LNCaP clone FGC (cell line): ENCODE measurements around the gene BLACAT1.

ENCODE experiments used
- DNase-seq: peaks from one replicate; pipeline ENCODE4 v3.0.0-alpha.2; 2011; ENCODE audit warnings: low read depth
- H3K4me3 ChIP-seq: 2 replicates; pipeline ENCODE4 v1.5.1; 2011; ENCODE audit warnings: mild to moderate bottlenecking, low read depth, low read length, control low read depth
- TF ChIP-seq, protein P1 (sequence below): IDR thresholded peaks from 2 replicates; pipeline ENCODE4 v1.5.1; 2012; ENCODE audit warnings: mild to moderate bottlenecking; ENCODE audit not compliant: control insufficient read depth, insufficient read depth; ENCODE audit errors: extremely low read depth

Gene BLACAT1

DNA sequence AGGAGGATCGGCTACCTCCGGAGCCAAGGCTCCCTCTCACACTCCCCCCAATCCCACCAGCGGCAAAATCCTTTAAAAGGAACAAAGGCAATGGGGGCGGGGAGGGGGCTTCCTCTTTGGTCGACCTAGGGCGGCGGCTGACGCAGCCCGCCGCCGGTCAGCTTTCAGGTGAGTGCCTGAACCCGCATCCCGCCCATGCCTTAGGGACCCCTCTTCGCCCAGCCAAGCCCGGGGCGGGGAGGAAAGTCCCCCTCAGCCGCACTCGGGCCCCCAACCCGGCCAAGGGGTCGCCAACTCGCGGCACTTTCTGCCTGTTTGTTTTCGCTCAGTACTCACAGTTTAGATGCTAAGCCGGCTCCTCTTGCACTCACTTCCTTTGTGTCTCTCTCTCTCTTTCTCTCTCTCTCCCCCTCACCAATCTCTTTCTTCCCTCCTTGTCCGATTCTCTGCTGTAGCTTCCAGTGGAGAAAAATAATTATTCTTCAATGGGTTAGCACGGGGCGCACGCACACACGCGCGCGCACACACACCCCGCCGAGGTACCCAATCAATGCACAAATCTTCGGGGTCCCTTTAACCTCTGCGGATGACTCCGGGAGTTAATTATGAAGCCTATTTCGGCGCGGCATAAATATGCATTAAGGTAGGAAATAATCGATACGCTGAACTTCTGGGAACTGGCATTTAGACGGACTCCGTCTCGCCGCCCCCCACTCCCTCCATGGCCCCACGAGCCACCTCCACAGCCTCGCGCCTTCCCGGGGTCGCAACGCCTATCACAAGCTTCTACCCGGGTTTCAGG, at the start of gene BLACAT1:
Gene BLACAT1 (minus strand): TSS at position 465 of the 802 bp plus-strand sequence.
- TF ChIP-seq, protein P1, sequence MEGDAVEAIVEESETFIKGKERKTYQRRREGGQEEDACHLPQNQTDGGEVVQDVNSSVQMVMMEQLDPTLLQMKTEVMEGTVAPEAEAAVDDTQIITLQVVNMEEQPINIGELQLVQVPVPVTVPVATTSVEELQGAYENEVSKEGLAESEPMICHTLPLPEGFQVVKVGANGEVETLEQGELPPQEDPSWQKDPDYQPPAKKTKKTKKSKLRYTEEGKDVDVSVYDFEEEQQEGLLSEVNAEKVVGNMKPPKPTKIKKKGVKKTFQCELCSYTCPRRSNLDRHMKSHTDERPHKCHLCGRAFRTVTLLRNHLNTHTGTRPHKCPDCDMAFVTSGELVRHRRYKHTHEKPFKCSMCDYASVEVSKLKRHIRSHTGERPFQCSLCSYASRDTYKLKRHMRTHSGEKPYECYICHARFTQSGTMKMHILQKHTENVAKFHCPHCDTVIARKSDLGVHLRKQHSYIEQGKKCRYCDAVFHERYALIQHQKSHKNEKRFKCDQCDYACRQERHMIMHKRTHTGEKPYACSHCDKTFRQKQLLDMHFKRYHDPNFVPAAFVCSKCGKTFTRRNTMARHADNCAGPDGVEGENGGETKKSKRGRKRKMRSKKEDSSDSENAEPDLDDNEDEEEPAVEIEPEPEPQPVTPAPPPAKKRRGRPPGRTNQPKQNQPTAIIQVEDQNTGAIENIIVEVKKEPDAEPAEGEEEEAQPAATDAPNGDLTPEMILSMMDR, result no peak
- no peak for DNase-seq
- no peak within 1 kb of the TSS for H3K4me3 ChIP-seq

DNA sequence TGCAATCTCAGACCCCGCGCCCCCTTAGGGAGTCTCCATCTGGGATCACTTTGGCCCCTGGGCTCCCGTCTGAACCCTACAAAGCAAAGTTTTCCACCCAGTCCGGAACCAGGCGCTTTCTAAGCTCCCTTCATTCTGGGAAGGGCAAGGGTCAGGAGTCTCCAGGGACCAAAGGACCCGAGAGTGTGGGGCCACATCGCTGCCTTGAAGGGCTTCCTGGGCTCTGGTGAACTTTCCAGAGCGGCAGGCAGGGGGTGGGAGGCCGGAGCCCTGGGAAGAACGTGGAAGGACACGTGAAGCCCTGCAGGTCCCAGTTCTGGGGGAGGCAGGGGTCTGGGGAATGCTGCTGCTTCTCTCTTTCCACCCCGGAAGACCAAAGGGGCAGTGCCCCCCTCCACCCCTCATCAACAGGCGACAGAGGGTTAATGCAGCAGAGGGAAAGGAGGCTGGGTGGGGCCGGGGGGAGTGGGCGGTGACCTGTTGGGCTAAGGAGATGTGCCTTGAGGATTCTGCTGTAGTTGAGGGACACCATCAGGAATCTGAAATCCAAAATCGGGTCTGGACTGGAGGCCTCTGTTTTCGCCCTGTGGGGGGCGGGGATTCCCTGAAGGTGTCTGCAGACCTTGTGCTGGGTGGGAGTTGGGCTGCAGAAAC, 49.4 kb upstream of the BLACAT1 start:
- TF ChIP-seq, protein P1, result no peak
- H3K4me3 ChIP-seq, result peak overlapping the region; percentile 53
- DNase-seq, result no peak

DNA sequence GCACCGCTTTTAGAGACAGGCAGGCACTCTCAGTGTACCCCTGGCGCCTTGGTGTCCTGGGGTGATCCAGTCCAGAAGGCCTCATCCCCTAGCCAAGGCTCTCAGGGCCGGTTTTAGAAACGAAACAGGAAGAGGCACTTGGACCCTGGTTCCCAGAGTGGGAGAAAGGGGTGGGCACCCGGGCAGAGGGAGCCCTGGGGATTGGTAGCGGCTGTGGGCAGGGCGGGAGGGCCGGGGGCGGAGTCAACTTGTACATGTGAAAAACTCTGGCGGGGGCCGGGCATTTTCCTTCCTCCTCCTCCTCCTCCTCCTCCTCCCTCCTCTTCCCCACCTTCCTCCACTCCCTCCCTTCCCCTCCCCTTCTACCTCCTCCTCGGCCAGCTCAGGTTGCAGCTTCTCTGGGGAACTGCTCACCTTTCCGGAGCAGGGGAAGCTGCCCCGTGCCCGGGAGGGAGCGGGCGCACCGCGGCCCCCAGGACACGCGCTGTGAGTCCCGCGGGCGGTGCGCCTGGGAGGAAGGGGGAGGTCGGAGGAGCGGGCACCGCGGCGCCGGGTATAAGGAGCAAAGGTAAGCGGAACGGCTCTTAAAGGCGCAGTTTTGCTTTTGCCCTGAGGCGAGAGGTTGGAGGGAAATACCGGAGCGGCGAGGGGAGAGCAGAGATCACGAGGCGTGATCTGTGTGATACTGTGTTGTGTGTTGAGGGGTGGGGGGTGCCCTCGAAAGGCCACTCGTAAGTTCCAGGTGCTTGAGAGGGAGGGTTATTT, 48.6 kb upstream of the BLACAT1 start, which contains the start of gene CDK18:
Gene CDK18 (plus strand): TSS at position 359 of the 765 bp plus-strand sequence. CDS start 18,499 bp downstream, outside the sequence.
- H3K4me3 ChIP-seq, result peak within 1 kb of the TSS; percentile 53
- TF ChIP-seq, protein P1, result no peak
- DNase-seq, result no peak

DNA sequence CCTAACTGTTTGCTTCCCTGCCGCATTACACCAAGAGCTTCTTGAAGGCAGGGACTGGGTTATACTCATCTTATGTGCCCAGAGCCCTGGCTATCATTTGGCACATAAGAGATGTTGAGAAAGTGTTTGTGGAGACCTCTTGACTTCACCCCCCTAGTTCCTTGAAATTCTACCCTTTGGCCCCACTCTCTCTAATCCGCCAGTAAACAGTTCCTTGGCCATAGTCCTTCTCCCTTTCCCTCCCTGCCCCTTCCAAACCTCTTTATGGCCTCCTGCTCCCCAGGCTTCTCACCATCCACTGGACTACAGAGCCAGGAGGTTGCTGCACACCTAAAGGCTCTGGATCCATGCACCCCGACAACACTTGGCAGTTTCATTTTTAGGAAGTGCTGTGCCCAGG, 47.1 kb upstream of the BLACAT1 start:
- TF ChIP-seq, protein P1, result no peak
- no peak for DNase-seq

DNA sequence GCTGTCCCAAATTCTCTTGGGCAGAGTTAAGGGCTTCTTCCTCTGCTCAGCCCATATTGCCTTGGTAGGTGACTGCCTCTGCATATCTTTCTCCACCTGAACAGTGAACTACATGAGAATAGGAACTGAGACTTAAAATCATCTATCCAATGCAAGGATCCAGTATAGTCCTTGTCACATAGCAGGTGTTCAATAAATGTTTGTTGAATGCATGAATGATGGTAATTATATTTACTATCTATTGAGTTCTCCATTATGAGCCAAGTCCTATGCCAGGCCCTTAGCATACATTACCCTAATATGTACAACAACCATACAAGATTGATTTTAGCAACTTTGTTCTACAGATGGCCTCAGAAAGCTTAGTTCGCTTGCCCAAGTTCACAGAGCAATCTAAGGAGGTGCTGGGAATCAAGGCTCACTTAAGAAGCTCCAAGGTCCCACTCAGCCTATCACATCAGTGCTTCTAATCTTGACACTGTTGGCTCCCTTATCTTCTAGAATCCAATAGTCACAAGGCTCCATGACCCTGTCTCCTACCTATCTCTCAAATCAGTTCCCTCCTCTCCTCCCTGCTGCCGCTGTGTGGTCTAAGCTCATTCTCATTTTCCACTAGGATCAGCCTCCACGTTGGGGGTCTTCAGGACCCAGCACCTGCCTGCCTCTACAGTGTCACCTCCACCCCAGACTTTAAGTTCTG, 46.4 kb upstream of the BLACAT1 start:
- TF ChIP-seq, protein P1, result no peak
- H3K4me3 ChIP-seq, result no peak overlapping the region
- no peak for DNase-seq

More for the DNA sequence above, 47.1 kb upstream of the BLACAT1 start:
- H3K4me3 ChIP-seq, result no peak overlapping the region
